ENCODE results near the gene CCDC152.
A peak's percentile ranks its signal among the peaks of the same experiment; 100 is the strongest.
"Not testable (repeated sequence)": the region's sequence is repeated elsewhere in the genome, so short reads cannot be mapped to it uniquely, and the experiment has no call there.

The CCDC152 gene

DNA sequence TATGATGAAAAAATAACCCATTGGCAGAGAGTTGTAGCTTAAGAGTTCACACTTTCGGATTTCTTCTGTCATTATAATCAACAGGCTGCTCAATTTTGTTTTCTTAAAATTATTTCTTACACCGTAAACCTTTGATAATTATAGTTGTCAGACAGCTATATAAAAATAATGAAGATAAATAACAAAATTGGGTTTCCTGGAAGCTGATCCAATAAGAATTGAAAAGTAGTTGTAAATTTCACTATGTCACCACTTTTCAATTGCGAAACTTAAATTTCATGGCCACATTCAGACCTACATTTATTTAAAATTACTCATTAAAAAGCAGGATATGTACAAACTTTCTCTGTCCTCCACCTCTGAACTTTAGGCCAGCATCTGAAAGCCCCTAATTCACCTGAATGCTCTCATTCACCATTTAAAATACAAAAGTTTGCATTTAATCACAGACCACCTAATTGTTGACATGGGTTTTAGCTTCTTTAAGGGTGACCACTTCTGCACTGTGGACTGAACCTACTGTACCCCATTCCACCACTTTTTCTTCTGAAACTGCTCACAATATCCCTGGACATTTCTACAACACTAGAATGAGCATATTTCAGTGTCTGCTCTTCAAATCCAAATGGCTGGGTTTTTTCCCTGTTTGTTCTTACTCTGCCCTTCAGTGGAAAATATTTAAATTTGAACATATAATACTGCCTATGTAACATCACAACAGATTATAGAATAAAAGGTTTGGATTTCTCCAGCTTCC is 54.4 kb downstream of the CCDC152 start:
- H4K20me1 ChIP-seq: no peaks in the 10 kb centered on the region
- no peaks in the 10 kb centered on the region for H3K27me3 ChIP-seq
- H3K4me2 ChIP-seq: no peak overlapping the region
- no peak overlapping the region for H3K9ac ChIP-seq
- no peak overlapping the region for H3K27ac ChIP-seq
- no peak for TF ChIP-seq Cebpa-rat (IDR thresholded peaks at IDR 0.05)
- no peak overlapping the region for H3K4me3 ChIP-seq
- peaks cover 14% of the 10 kb centered on the region for H3K4me1 ChIP-seq
- H3K36me3 ChIP-seq: no peaks in the 10 kb centered on the region
- no peaks in the 10 kb centered on the region for H3K9me3 ChIP-seq

DNA sequence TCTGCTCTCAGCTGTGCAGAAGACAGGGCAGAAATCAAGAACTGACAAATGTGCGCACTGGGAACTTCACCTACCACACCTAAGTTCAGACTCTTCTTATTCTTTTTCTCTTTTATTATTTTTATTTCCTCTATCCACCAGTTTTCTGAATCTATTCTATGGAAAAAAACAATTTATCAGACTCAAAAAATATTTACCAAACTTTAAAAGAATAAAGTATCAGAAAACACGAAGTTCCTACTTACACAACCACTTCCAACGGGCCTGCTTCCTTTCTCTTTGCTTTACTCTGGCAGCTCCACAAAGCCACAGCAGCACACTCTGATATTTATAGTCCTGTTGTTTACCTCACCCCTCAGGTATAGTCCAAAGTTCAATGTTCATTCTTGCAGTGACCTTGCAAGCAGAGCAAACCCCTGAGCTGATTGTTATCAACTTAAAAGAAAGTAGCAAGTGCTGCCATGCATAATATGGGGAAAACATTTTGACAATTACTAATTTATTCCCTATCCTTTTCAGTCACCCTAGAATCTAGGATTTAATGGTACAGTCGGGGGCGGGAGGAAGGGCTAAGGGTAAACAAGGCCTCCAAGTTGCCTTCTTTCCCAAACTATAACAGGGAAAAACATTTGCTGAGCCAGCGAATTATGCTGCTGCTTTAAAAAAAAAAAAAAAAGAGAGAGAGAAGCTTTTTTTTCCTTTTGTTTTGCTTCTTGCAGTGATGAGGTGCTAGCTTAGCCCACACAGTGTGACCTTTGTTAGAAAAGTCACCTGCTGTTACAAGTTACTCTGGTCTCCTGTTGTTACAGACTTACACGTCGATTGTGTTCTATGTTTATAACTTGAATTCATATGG is 55.2 kb downstream of the CCDC152 start, which contains the start of gene SELENOP:
TSS of gene SELENOP (minus strand) at position 302 of the 856 bp plus-strand sequence. CDS start 3,539 bp downstream, outside the sequence.
- no peak for TF ChIP-seq Cebpa-rat (IDR thresholded peaks at IDR 0.05)
- H3K9ac ChIP-seq: no peak within 1 kb of the TSS
- H3K4me3 ChIP-seq: no peak within 1 kb of the TSS
- H3K27me3 ChIP-seq: no peaks in the 10 kb centered on the region
- H3K4me1 ChIP-seq: peaks cover 14% of the 10 kb centered on the region
- H3K4me2 ChIP-seq: peak within 1 kb of the TSS; percentile 36
- H3K9me3 ChIP-seq: no peaks in the 10 kb centered on the region
- no peaks in the 10 kb centered on the region for H4K20me1 ChIP-seq
- H3K27ac ChIP-seq: no peak within 1 kb of the TSS
- H3K36me3 ChIP-seq: no peaks in the 10 kb centered on the region

DNA sequence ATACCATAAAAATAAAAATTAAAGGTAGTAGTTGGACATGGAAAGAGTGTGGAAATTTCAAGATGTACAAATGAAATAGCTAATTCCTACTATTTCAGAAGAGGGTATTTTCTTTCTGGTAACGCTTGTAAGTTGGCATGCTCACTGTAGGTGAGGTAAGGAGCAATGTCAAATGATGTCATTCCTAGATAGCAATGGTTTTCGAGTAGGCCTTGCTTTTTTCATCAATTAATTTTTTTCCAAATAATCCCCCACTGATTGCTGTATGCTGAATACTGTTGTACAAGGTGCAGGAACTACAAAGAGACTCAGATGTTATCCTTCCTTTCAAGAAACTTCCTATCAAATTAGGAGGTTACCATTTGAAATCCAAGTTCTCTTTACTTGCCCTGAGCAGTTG is 56.0 kb downstream of the CCDC152 start:
- Histone ChIP-seq H3K9ac (no peak overlapping the region), H3K4me2 (peak overlapping the region; percentile 36), H4K20me1 (no peaks in the 10 kb centered on the region), H3K4me1 (peaks cover 14% of the 10 kb centered on the region), H3K4me3 (no peak overlapping the region), H3K27me3 (no peaks in the 10 kb centered on the region), H3K9me3 (no peaks in the 10 kb centered on the region), H3K36me3 (no peaks in the 10 kb centered on the region), H3K27ac (no peak overlapping the region)
- TF ChIP-seq Cebpa-rat (IDR thresholded peaks at IDR 0.05): no peak

DNA sequence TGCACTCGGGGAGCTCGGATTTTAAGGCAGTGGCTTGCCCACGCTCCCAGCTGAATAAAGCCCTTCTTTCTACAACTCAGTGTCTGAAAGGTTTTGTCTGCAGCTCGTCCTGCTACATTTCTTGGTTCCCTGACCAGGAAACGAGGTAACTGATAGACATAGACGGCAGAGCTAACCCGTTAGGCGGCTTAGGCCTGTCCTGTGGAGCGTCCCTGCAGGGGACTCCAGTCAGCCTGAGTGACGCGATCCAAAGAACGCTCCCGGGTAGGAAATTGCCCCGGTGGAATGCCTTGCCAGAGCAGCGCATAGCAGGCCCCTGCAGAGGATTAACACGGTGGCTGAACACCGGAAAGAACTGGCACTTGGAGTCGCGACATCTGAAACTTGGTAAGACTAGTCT is 56.9 kb downstream of the CCDC152 start:
- no peak overlapping the region for H3K9ac ChIP-seq
- H3K36me3 ChIP-seq: no peaks in the 10 kb centered on the region
- no peak overlapping the region for H3K4me3 ChIP-seq
- H3K9me3 ChIP-seq: no peaks in the 10 kb centered on the region
- no peak overlapping the region for H3K27ac ChIP-seq
- no peak overlapping the region for H3K4me2 ChIP-seq
- H3K4me1 ChIP-seq: peaks cover 14% of the 10 kb centered on the region
- no peaks in the 10 kb centered on the region for H3K27me3 ChIP-seq
- TF ChIP-seq Cebpa-rat (IDR thresholded peaks at IDR 0.05): no peak
- no peaks in the 10 kb centered on the region for H4K20me1 ChIP-seq

DNA sequence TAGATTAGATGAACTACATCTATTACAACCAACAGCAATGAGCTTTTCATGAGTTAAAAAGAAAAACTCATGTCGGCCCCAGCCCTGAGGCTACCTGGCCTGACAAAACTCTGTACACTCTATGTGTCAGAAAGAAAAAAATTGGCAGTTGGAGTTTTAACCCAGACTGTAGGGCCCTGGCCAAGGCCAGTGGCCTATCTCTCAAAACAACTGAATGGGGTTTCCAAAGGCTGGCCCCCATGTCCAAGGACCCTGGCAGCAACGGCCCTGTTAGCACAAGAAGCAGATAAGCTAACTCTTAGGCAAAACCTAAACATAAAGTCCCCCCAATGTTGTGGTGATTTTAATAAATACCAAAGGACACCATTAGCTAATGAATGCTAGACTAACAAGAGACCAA is 59.9 kb downstream of the CCDC152 start:
- H3K4me2 ChIP-seq, H3K27me3 ChIP-seq, H3K36me3 ChIP-seq, H3K4me3 ChIP-seq, H4K20me1 ChIP-seq, H3K9ac ChIP-seq, H3K9me3 ChIP-seq, H3K27ac ChIP-seq: not testable (repeated sequence)
- peaks cover 12% of the 10 kb centered on the region for H3K4me1 ChIP-seq

DNA sequence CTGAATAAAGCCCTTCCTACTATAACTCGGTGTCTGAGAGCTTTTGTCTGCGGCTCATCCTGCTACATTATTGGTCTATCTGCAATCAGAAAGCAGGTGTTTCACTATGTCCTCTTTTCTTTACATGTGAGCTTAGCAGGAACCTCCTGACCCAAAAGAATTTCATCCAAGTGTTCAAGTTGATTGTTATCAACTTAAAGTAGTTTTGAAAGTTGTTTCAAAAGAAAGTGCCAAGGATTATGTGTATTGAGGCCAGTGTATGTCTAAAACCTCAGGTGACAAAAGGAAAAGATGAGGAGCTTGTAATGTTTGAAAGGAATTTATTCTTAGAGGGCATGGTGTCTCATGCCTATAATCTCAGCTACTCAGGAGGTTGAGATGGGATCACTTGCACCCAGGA is 63.1 kb downstream of the CCDC152 start:
- Histone ChIP-seq H3K27ac (no peak overlapping the region), H3K36me3 (no peaks in the 10 kb centered on the region)
- TF ChIP-seq Cebpa-rat (IDR thresholded peaks at IDR 0.05): no peak

DNA sequence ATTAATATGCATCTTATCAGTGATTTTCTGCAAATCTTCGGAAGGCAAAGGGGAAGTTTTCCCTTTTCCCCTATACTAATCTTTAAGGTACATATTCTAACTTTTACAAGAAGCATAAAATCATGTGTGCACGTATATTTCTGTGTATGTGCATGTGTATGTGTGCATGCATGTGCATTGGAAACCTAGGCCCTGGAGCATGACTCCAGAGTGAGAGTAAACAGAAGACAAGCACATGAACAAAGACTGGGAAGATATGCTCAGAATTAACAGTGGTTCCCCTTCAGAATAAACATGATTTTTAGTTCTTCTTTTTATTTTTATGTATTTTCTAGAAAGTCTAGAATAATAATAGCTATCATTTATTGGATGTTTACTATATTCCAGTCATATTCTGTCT is 65.9 kb downstream of the CCDC152 start:
- Histone ChIP-seq H3K4me3 (no peak overlapping the region), H3K27me3 (no peaks in the 10 kb centered on the region), H3K9ac (no peak overlapping the region), H3K9me3 (no peaks in the 10 kb centered on the region), H3K4me1 (no peaks in the 10 kb centered on the region), H3K36me3 (no peaks in the 10 kb centered on the region), H4K20me1 (no peaks in the 10 kb centered on the region), H3K4me2 (no peak overlapping the region), H3K27ac (no peak overlapping the region)
- no peak for TF ChIP-seq Cebpa-rat (IDR thresholded peaks at IDR 0.05)

More for the DNA sequence above, 63.1 kb downstream of the CCDC152 start:
- Histone ChIP-seq H4K20me1 (no peaks in the 10 kb centered on the region), H3K4me3 (no peak overlapping the region), H3K9me3 (no peaks in the 10 kb centered on the region), H3K9ac (no peak overlapping the region), H3K27me3 (no peaks in the 10 kb centered on the region), H3K4me2 (no peak overlapping the region), H3K4me1 (no peaks in the 10 kb centered on the region)

DNA sequence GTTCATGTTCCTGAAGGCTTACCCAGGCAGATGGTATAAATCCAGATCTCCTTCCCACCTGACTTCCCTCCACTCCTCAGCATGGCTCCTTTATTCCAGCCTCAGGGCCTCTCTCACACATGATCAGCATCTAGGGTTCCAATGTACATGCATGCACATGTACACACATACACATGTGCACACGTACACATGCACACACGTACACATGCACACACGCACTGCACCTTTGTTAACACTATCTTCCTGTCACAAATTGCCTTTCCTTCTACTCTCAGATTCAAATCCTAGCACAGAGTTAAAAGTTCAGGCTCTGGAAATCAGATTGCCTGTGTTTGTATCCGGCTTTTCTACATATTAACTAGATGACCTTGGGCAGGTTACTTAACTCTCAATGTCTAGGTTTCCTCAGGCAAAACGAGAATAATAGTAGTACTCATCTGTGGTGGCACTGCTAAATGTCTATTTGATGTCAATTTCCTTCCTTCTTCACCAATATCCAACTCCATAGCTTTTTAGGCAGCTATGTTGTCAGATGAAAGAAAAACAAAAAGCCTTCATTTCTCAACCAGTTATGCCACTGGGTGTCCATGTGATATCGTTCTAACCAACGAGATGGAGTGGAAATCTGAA is 67.8 kb downstream of the CCDC152 start:
- no peaks in the 10 kb centered on the region for H3K4me1 ChIP-seq
- H4K20me1 ChIP-seq: no peaks in the 10 kb centered on the region
- H3K36me3 ChIP-seq: no peaks in the 10 kb centered on the region
- H3K27me3 ChIP-seq: no peaks in the 10 kb centered on the region
- H3K4me2 ChIP-seq: no peak overlapping the region
- H3K9ac ChIP-seq: no peak overlapping the region
- H3K4me3 ChIP-seq: no peak overlapping the region
- no peaks in the 10 kb centered on the region for H3K9me3 ChIP-seq
- no peak overlapping the region for H3K27ac ChIP-seq
- TF ChIP-seq Cebpa-rat (IDR thresholded peaks at IDR 0.05): no peak

DNA sequence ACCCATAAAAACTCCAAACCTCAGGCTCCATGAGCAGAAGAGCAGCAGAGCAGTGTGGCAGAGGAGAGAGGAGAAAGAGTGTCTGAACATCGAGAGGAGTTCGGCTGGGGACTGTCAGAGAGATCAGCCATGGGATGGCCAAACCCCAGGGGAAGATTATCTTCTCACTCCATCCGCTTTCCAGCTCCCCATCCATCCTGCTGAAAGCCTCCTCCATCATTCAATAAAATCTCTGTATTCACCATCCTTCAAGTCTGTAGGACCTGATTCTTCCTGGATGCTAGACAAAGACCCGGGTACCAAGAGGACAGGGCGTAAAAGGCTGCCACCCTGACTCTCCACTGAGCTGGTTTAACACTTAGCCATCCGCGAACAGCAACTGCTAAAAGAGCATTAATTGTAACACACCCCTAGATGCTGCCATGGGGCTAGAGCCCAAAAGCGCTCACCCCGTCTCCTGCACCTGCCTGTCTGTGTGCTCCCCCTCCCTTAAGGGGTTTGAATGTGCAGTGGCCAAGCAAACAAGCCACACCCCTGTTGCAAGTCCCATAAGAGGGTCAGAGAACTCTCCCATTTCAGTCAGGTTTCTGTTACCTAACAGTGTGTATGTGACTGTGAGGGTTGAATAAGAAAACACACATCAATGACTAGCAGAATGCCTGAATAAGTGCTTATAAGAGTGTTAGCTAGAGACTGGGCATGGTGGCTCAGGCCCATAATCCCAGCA is 69.0 kb downstream of the CCDC152 start:
- H3K4me1 ChIP-seq: no peaks in the 10 kb centered on the region
- H3K27me3 ChIP-seq: no peaks in the 10 kb centered on the region
- no peaks in the 10 kb centered on the region for H3K36me3 ChIP-seq
- H3K4me3 ChIP-seq: no peak overlapping the region
- no peak overlapping the region for H3K4me2 ChIP-seq
- H4K20me1 ChIP-seq: no peaks in the 10 kb centered on the region
- no peaks in the 10 kb centered on the region for H3K9me3 ChIP-seq
- H3K9ac ChIP-seq: no peak overlapping the region
- H3K27ac ChIP-seq: no peak overlapping the region
- no peak for TF ChIP-seq Cebpa-rat (IDR thresholded peaks at IDR 0.05)
